Ovary (tissue), 9 donors: Measurements from ENCODE around the gene CADM2. TPM values are rescaled to one million over a fixed set of nuclear protein-coding genes. Genes with fewer than 3 reads are reported as not detected.

Experiments used
- DNase-seq, 5 donors: peaks; one replicate each; pipeline ENCODE4 v3.0.0-alpha.2; 2019 to 2020
- H3K27ac ChIP-seq, 2 donors: fragments of 200-600 bp; one replicate each; pipeline versions ENCODE4 v1.5.1 to v1.8.0; 2019 to 2022
- H3K27me3 ChIP-seq: fragments of 200-600 bp; one replicate; pipeline ENCODE4 v1.8.0; 2022
- H3K36me3 ChIP-seq: fragments of 200-600 bp; sonication (generic); one replicate; pipeline ENCODE4 v1.5.1; 2019
- H3K4me1 ChIP-seq: one replicate; pipeline ENCODE4 v1.8.1; 2013; ENCODE audit warnings: mild to moderate bottlenecking, moderate library complexity; ENCODE audit not compliant: insufficient read depth
- H3K4me3 ChIP-seq: fragments of 200-600 bp; sonication (generic); one replicate; pipeline ENCODE4 v1.5.1; 2017
- H3K9me3 ChIP-seq, 2 donors: fragments of 200-600 bp in 1 of 2; sonication (generic) in 1 of 2; one replicate each; pipeline versions ENCODE4 v1.5.1 to v1.8.1; 2013 to 2019; ENCODE audit warnings: mild to moderate bottlenecking in 1 of 2, moderate library complexity in 1 of 2
- EP300 ChIP-seq: sonication (generic); formaldehyde crosslinking; IDR thresholded peaks from one replicate; pipeline ENCODE4 v1.6.1; 2017; ENCODE audit warnings: antibody characterized with exemption
- POLR2A ChIP-seq: fragments of 450-650 bp; IDR thresholded peaks from one replicate; pipeline ENCODE4 v1.6.1; 2017; ENCODE audit warnings: antibody characterized with exemption, mild to moderate bottlenecking, moderate library complexity
- WGBS, 3 donors: extraction: QIAGEN DNeasy Blood & Tissue Kit in 1 of 3; methylation state at CpG; one replicate each; pipeline versions ENCODE4 v1.1.5 to v1.1.7; 2013 to 2017; 5-methylcytosine and 5-hydroxymethylcytosine counted together
- intact Hi-C, 4 donors: fragments of 100-400 bp; cut with DNase I; formaldehyde crosslinking; loops; one replicate each; pipeline versions ENCODE4 v1.11.0 to v1.15.1; 2022 to 2023
- microRNA-seq, 3 donors: library from miRNA; unstranded; fragments of <30 nt; microRNA quantifications; one replicate each; pipeline versions ENCODE4 to v1.2.0, GENCODE V29; 2019 to 2020
- polyA plus RNA-seq, 2 donors: library from polyadenylated mRNA; stranded (reverse); fragments of 200-250 nt in 1 of 2; fragments of 350-450 nt in 1 of 2; fragmentation: Illumina TruSeq in 1 of 2; extraction: RNeasy Lipid Tissue Mini Kit (QIAGEN cat#74804) in 1 of 2; gene quantifications; one replicate each; pipeline ENCODE4 v1.2.3, GENCODE V29; 2013 to 2014
- small RNA-seq: library from RNA; depleted of rRNA; stranded (forward); fragments of <200 nt; gene quantifications from one replicate; pipeline ENCODE3, GENCODE V24; 2016
- total RNA-seq, 7 donors: library from RNA; depleted of rRNA in 2 of 7; stranded (reverse); fragments of >200 nt in 2 of 7; fragmentation: NEBNext Ultra II Directional in 3 of 7; extraction: Animal tissue kit (Norgen Biotek cat#: 25700) in 3 of 7; gene quantifications; one replicate each; pipeline versions ENCODE4 v1.1.0 to v1.2.4, GENCODE V29; 2016 to 2023
- TF ChIP-seq, protein P1 (sequence below), 3 donors: fragments of 450-650 bp in 2 of 3; fragments of 200-600 bp in 1 of 3; IDR thresholded peaks; one replicate each; pipeline versions ENCODE4 v1.5.1 to v1.8.0; 2016 to 2022; ENCODE audit warnings: antibody characterized with exemption in 3 of 3, mild to moderate bottlenecking in 1 of 3
- donor health status: DM: no; HTN: no; CAD: no; lungs with moderate emphysema.
- donor health status: DM: no; HTN: no; CAD: no.
- donor health status: Bipolar disorder and iron deficiency.
- donor health status: DM: yes; HTN: yes; CAD: no.
- donor health status: DM: no; HTN: no; CAD: no.
- donor health status: DM: yes; HTN: yes; CAD: no.

The CADM2 gene
- total and polyA plus RNA-seq, 9 donors, result 0.20 to 1.9 (median 0.69) TPM

DNA sequence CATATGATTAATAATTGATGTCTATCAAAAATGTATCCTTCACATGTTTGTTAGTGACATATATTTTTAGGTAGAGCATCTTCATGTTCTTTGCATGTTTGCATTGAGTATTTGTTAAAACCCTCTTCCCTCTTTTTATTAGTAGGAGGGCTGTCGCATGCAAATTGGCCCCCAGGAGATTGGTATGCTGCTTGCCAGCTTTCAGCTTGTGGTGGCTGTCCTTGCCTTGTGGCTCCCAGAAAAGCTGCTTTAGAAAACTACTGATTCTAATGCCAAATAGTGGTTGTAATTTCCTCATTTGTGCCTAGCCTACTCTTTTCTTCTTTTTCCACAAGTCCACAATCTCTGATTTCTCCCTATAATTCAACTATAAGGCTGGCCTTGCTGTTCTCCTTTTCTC lies 1145.4 kb downstream of the CADM2 start:
- no peak for DNase-seq
- Histone ChIP-seq H3K27ac (no peak overlapping the region), H3K27me3 (no peaks in the 10 kb centered on the region), H3K4me1 (no peaks in the 10 kb centered on the region), H3K4me3 (no peak overlapping the region), H3K36me3 (no peaks in the 10 kb centered on the region), H3K9me3 (no peaks in the 10 kb centered on the region)
- TF ChIP-seq POLR2A (no peak), EP300 (no peak)
- TF ChIP-seq, protein P1, sequence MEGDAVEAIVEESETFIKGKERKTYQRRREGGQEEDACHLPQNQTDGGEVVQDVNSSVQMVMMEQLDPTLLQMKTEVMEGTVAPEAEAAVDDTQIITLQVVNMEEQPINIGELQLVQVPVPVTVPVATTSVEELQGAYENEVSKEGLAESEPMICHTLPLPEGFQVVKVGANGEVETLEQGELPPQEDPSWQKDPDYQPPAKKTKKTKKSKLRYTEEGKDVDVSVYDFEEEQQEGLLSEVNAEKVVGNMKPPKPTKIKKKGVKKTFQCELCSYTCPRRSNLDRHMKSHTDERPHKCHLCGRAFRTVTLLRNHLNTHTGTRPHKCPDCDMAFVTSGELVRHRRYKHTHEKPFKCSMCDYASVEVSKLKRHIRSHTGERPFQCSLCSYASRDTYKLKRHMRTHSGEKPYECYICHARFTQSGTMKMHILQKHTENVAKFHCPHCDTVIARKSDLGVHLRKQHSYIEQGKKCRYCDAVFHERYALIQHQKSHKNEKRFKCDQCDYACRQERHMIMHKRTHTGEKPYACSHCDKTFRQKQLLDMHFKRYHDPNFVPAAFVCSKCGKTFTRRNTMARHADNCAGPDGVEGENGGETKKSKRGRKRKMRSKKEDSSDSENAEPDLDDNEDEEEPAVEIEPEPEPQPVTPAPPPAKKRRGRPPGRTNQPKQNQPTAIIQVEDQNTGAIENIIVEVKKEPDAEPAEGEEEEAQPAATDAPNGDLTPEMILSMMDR (IDR thresholded peaks at IDR 0.05), result no peak
- WGBS, 3 donors, result 63 to 65% (median 63%) methylated on average over 1 of the region's 1 CpG
- intact Hi-C loops, result no loop called here

DNA sequence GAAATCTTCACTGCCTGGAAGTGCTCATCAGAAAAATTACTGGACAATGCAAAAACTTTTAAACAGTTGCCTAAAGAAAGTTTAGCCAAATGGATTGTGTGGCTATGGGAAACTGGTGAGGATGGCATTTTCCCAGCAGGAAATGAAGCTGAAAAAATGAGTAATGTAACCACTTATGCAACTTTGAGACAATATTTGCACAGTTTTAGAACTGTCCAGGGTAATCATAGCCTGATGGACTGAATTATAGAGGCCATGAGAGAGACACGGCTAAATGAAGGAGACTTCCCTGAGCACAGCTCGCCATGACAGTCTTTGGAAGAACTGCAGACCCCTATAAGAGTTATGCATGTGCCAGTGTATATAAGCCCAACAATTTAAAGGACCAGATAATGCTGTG lies 1150.6 kb downstream of the CADM2 start:
- intact Hi-C loops, result no loop called here
- H3K4me3 ChIP-seq, result no peak overlapping the region
- WGBS, 3 donors, result 70 to 87% (median 86%) methylated on average over 2 of the region's 2 CpGs
- TF ChIP-seq POLR2A, result no peak
- TF ChIP-seq, protein P1 (IDR thresholded peaks at IDR 0.05), result no peak
- no peak for DNase-seq
- no peaks in the 10 kb centered on the region for H3K27me3 ChIP-seq
- no peak overlapping the region for H3K27ac ChIP-seq
- no peaks in the 10 kb centered on the region for H3K36me3 ChIP-seq
- no peaks in the 10 kb centered on the region for H3K9me3 ChIP-seq
- H3K4me1 ChIP-seq, result no peaks in the 10 kb centered on the region

Small RNA genes within 50 kb of the gene (microRNA-seq; reads per million reads assigned to microRNA genes)
- gene MIR5688, result 0 reads per million in 3 donors

Small RNA genes within 50 kb of the gene (small RNA-seq; reads per million reads assigned to genes)
- gene MIR5688, result not detected
